Mesangial cell (primary cell): ENCODE results near the gene CARF. TPM values are rescaled to one million over a fixed set of nuclear protein-coding genes. Genes with fewer than 3 reads are reported as not detected.

ENCODE experiments used
- total RNA-seq: library from RNA; depleted of rRNA; stranded (reverse); fragments of >200 nt; gene quantifications from 2 replicates; pipeline ENCODE4 v1.2.3, GENCODE V29; 2015

CARF gene
- 1.5 and 9.1 TPM in 2 replicates for total RNA-seq

GRCh38 chr2:202911512-202912341 lies at the start of gene CARF, which contains the start of gene WDR12:
TSS of gene CARF (plus strand) at chr2:202912275. CDS start at chr2:202941903, 29,628 bp downstream.
TSS of gene WDR12 (minus strand) at chr2:202911673. CDS start at chr2:202911476, 197 bp downstream.

GRCh38 chr2:202871300-202872141 lies 40.6 kb upstream of the CARF start, which contains the start of gene ICA1L:
TSS of gene ICA1L (minus strand) at chr2:202871766. CDS start at chr2:202829009, 42,757 bp downstream.

GRCh38 chr2:203014456-203015199 lies 102.6 kb downstream of the CARF start, which contains the start of gene NBEAL1:
TSS of gene NBEAL1 (plus strand) at chr2:203014875. CDS start at chr2:203016385, 1,510 bp downstream.

Other genes with a start within 250 kb of the CARF start
- 2.3 and 3.7 TPM in 2 replicates for gene ICA1L, start 40.5 kb upstream of the CARF start, total RNA-seq
- 6.6 and 26.9 TPM in 2 replicates for gene WDR12, start 602 bp upstream of the CARF start, total RNA-seq
- 9.5 and 12.5 TPM in 2 replicates for gene NBEAL1, start 102.6 kb downstream of the CARF start, total RNA-seq